Measurements from ENCODE around the gene C1orf159.

C1orf159 gene

GRCh38 chr1:1091344-1092148, 24.3 kb downstream of the C1orf159 start:
- H3K4me3 ChIP-seq (ENCODE audit: low read length) = no peak overlapping the region
- H3K79me2 ChIP-seq (ENCODE audit: low read length) = no peaks in the 10 kb centered on the region
- H3F3A ChIP-seq (ENCODE audit: insufficient read depth, low read length) = no peaks in the 10 kb centered on the region
- H3K9ac ChIP-seq (ENCODE audit: low read length) = no peak overlapping the region
- H3K9me3 ChIP-seq (replicated peaks; ENCODE audit: insufficient read depth, low read length) = no peaks in the 10 kb centered on the region
- no peak for DNase-seq
- TF ChIP-seq EZH2 (optimal IDR thresholded peaks at IDR 0.05; ENCODE audit: low read depth, low read length) (no peak), CTCF (IDR thresholded peaks at IDR 0.05; ENCODE audit: low read length) (no peak), EZH2phosphoT487 (IDR thresholded peaks at IDR 0.05; ENCODE audit: low read length) (no peak)
- H3K27ac ChIP-seq (ENCODE audit: low read length) = no peak overlapping the region
- H3K4me2 ChIP-seq (ENCODE audit: low read depth, low read length) = no peak overlapping the region
- H2AFZ ChIP-seq (ENCODE audit: low read length) = no peak overlapping the region
- H3K9me2 ChIP-seq (replicated peaks; ENCODE audit: insufficient read depth, low read length) = no peaks in the 10 kb centered on the region
- H3K27me3 ChIP-seq (replicated peaks; ENCODE audit: insufficient read depth, low read length) = no peaks in the 10 kb centered on the region
- H4K20me1 ChIP-seq (ENCODE audit: insufficient read depth, low read length) = no peaks in the 10 kb centered on the region
- H3K4me1 ChIP-seq (ENCODE audit: low read length) = no peaks in the 10 kb centered on the region
- H3K36me3 ChIP-seq (replicated peaks; ENCODE audit: insufficient read depth, low read length) = no peaks in the 10 kb centered on the region

- H2AFZ ChIP-seq (ENCODE audit: low read length) = no peak overlapping the region
- H3K9me3 ChIP-seq (replicated peaks; ENCODE audit: insufficient read depth, low read length) = no peaks in the 10 kb centered on the region
- no peak overlapping the region for H3K4me2 ChIP-seq (ENCODE audit: low read depth, low read length)
- no peaks in the 10 kb centered on the region for H3K27me3 ChIP-seq (replicated peaks; ENCODE audit: insufficient read depth, low read length)
- no peak for DNase-seq
- no peaks in the 10 kb centered on the region for H3K4me1 ChIP-seq (ENCODE audit: low read length)
- no peaks in the 10 kb centered on the region for H3K9me2 ChIP-seq (replicated peaks; ENCODE audit: insufficient read depth, low read length)
- TF ChIP-seq EZH2 (optimal IDR thresholded peaks at IDR 0.05; ENCODE audit: low read depth, low read length) (no peak), CTCF (IDR thresholded peaks at IDR 0.05; ENCODE audit: low read length) (no peak), EZH2phosphoT487 (IDR thresholded peaks at IDR 0.05; ENCODE audit: low read length) (no peak)
- no peaks in the 10 kb centered on the region for H3F3A ChIP-seq (ENCODE audit: insufficient read depth, low read length)
- no peaks in the 10 kb centered on the region for H4K20me1 ChIP-seq (ENCODE audit: insufficient read depth, low read length)
- no peak overlapping the region for H3K4me3 ChIP-seq (ENCODE audit: low read length)
- H3K9ac ChIP-seq (ENCODE audit: low read length) = no peak overlapping the region
- no peaks in the 10 kb centered on the region for H3K79me2 ChIP-seq (ENCODE audit: low read length)
- no peak overlapping the region for H3K27ac ChIP-seq (ENCODE audit: low read length)
- H3K36me3 ChIP-seq (replicated peaks; ENCODE audit: insufficient read depth, low read length) = no peaks in the 10 kb centered on the region
Measured at GRCh38 chr1:1090424-1091343, 25.2 kb downstream of the C1orf159 start.

GRCh38 chr1:1089731-1090423, 26.0 kb downstream of the C1orf159 start:
- H4K20me1 ChIP-seq (ENCODE audit: insufficient read depth, low read length) = no peaks in the 10 kb centered on the region
- no peaks in the 10 kb centered on the region for H3F3A ChIP-seq (ENCODE audit: insufficient read depth, low read length)
- H3K27ac ChIP-seq (ENCODE audit: low read length) = no peak overlapping the region
- H3K4me1 ChIP-seq (ENCODE audit: low read length) = no peaks in the 10 kb centered on the region
- no peaks in the 10 kb centered on the region for H3K9me2 ChIP-seq (replicated peaks; ENCODE audit: insufficient read depth, low read length)
- DNase-seq = no peak
- no peak overlapping the region for H2AFZ ChIP-seq (ENCODE audit: low read length)
- no peaks in the 10 kb centered on the region for H3K79me2 ChIP-seq (ENCODE audit: low read length)
- H3K36me3 ChIP-seq (replicated peaks; ENCODE audit: insufficient read depth, low read length) = no peaks in the 10 kb centered on the region
- H3K27me3 ChIP-seq (replicated peaks; ENCODE audit: insufficient read depth, low read length) = no peaks in the 10 kb centered on the region
- H3K4me3 ChIP-seq (ENCODE audit: low read length) = no peak overlapping the region
- H3K9ac ChIP-seq (ENCODE audit: low read length) = no peak overlapping the region
- TF ChIP-seq EZH2 (optimal IDR thresholded peaks at IDR 0.05; ENCODE audit: low read depth, low read length) = no peak
- TF ChIP-seq EZH2phosphoT487 (IDR thresholded peaks at IDR 0.05; ENCODE audit: low read length) = no peak
- no peak for TF ChIP-seq CTCF (IDR thresholded peaks at IDR 0.05; ENCODE audit: low read length)
- no peaks in the 10 kb centered on the region for H3K9me3 ChIP-seq (replicated peaks; ENCODE audit: insufficient read depth, low read length)
- no peak overlapping the region for H3K4me2 ChIP-seq (ENCODE audit: low read depth, low read length)
